ENCODE data around the gene PTPRJ. TPM values are rescaled to one million over a fixed set of nuclear protein-coding genes. Genes with fewer than 3 reads are reported as not detected.

PTPRJ gene
- total RNA-seq, 6 experiments from 2014 or later = 15.7 to 20.8 (median 19.2) TPM

GRCh38 chr11:48123934-48124755, 143.8 kb downstream of the PTPRJ start:
- Mint-ChIP-seq H3K4me1 (ENCODE audit: low read depth) (0 out of 2 replicates have a peak, but pooled peaks cover 7% of the 10 kb centered on the region), H3K27me3 (ENCODE audit: insufficient read depth) (no peaks in the 10 kb centered on the region), H3K27ac (no peak overlapping the region), H3K36me3 (ENCODE audit: low read depth) (peaks cover 27% of the 10 kb centered on the region), H3K9me3 (no peaks in the 10 kb centered on the region), H3K4me3 (no peak overlapping the region)
- DNase-seq = no peak
- TF ChIP-seq CTCF (IDR thresholded peaks at IDR 0.05) = no peak

- H3K4me3 Mint-ChIP-seq = no peak overlapping the region
- no peak overlapping the region for H3K27ac Mint-ChIP-seq
- no peaks in the 10 kb centered on the region for H3K27me3 Mint-ChIP-seq (ENCODE audit: insufficient read depth)
- H3K36me3 Mint-ChIP-seq (ENCODE audit: low read depth) = peaks cover 32% of the 10 kb centered on the region
- 0 out of 2 replicates have a peak, but pooled peaks cover 7% of the 10 kb centered on the region for H3K4me1 Mint-ChIP-seq (ENCODE audit: low read depth)
- no peak for DNase-seq
- no peaks in the 10 kb centered on the region for H3K9me3 Mint-ChIP-seq
- TF ChIP-seq CTCF (IDR thresholded peaks at IDR 0.05) = no peak
These were observed 144.5 kb downstream of the PTPRJ start for GRCh38 chr11:48124880-48125279.

- peaks cover 32% of the 10 kb centered on the region for H3K36me3 Mint-ChIP-seq (ENCODE audit: low read depth)
- no peak overlapping the region for H3K4me3 Mint-ChIP-seq
- no peak for TF ChIP-seq CTCF (IDR thresholded peaks at IDR 0.05)
- no peaks in the 10 kb centered on the region for H3K27me3 Mint-ChIP-seq (ENCODE audit: insufficient read depth)
- DNase-seq = no peak
- H3K4me1 Mint-ChIP-seq (ENCODE audit: low read depth) = 0 out of 2 replicates have a peak, but pooled peaks cover 7% of the 10 kb centered on the region
- no peaks in the 10 kb centered on the region for H3K9me3 Mint-ChIP-seq
- H3K27ac Mint-ChIP-seq = no peak overlapping the region
These were observed 145.5 kb downstream of the PTPRJ start for GRCh38 chr11:48125866-48126265.

- H3K27ac Mint-ChIP-seq = no peak overlapping the region
- no peaks in the 10 kb centered on the region for H3K9me3 Mint-ChIP-seq
- TF ChIP-seq CTCF (IDR thresholded peaks at IDR 0.05) = no peak
- no peak overlapping the region for H3K4me3 Mint-ChIP-seq
- H3K27me3 Mint-ChIP-seq (ENCODE audit: insufficient read depth) = no peaks in the 10 kb centered on the region
- H3K36me3 Mint-ChIP-seq (ENCODE audit: low read depth) = peaks cover 32% of the 10 kb centered on the region
- no peak for DNase-seq
- H3K4me1 Mint-ChIP-seq (ENCODE audit: low read depth) = 0 out of 2 replicates have a peak, but pooled peaks cover 7% of the 10 kb centered on the region
These were observed 147.3 kb downstream of the PTPRJ start for GRCh38 chr11:48127521-48128183.

- no peak for TF ChIP-seq CTCF (IDR thresholded peaks at IDR 0.05)
- no peaks in the 10 kb centered on the region for H3K27me3 Mint-ChIP-seq (ENCODE audit: insufficient read depth)
- DNase-seq = no peak
- H3K4me1 Mint-ChIP-seq (ENCODE audit: low read depth) = no peaks in the 10 kb centered on the region
- H3K9me3 Mint-ChIP-seq = no peaks in the 10 kb centered on the region
- no peak overlapping the region for H3K4me3 Mint-ChIP-seq
- peaks cover 20% of the 10 kb centered on the region for H3K36me3 Mint-ChIP-seq (ENCODE audit: low read depth)
- no peak overlapping the region for H3K27ac Mint-ChIP-seq
These were observed 149.5 kb downstream of the PTPRJ start for GRCh38 chr11:48129697-48130395.

All from HFFc6 (cell line).